Neural cell (in vitro differentiated cells): Measurements from ENCODE around the gene EMCN. TPM values are rescaled to one million over a fixed set of nuclear protein-coding genes. Genes with fewer than 3 reads are reported as not detected.

ENCODE experiments used
- H2AFZ ChIP-seq: fragments of 200-600, 300-800 bp; sonication (generic), shearing (Covaris generic); 2 replicates; pipeline ENCODE4 v1.6.0; 2014; ENCODE audit warnings: low read depth, mild to moderate bottlenecking, antibody characterized with exemption, low read length, moderate library complexity
- H3F3A ChIP-seq: fragments of 200-600 bp; shearing (Covaris generic); 2 replicates; pipeline ENCODE4 v1.6.1; 2016; ENCODE audit warnings: mild to moderate bottlenecking, moderate library complexity, mixed read lengths, antibody characterized with exemption, low read length; ENCODE audit not compliant: insufficient read depth, poor library complexity, severe bottlenecking
- H3K27ac ChIP-seq: fragments of 200-600, 300-800 bp; sonication (generic), shearing (Covaris generic); 2 replicates; pipeline ENCODE4 v1.5.1; 2014; ENCODE audit warnings: mild to moderate bottlenecking, low read length, moderate library complexity
- H3K27me3 ChIP-seq: fragments of 300-800, 200-600 bp; sonication (generic), shearing (Covaris generic); 2 replicates; pipeline ENCODE4 v1.6.0; 2014; ENCODE audit warnings: mild to moderate bottlenecking, low read depth, low read length, moderate library complexity; ENCODE audit not compliant: insufficient read depth
- H3K36me3 ChIP-seq: fragments of 300-800, 200-600 bp; sonication (generic), shearing (Covaris generic); 2 replicates; pipeline ENCODE4 v1.5.1; 2014; ENCODE audit warnings: mild to moderate bottlenecking, antibody characterized with exemption, low read length, moderate library complexity; ENCODE audit not compliant: insufficient read depth
- H3K4me2 ChIP-seq: fragments of 300-800, 200-600 bp; sonication (generic), shearing (Covaris generic); 2 replicates; pipeline ENCODE4 v1.6.0; 2014; ENCODE audit warnings: mild to moderate bottlenecking, low read length
- H3K4me3 ChIP-seq: fragments of 300-800, 200-600 bp; sonication (generic), shearing (Covaris generic); 2 replicates; pipeline ENCODE4 v1.5.1; 2014; ENCODE audit warnings: mild to moderate bottlenecking, low read length, moderate library complexity
- H3K79me2 ChIP-seq: fragments of 200-600 bp; shearing (Covaris generic); replicated peaks from 2 replicates; pipeline ENCODE4 v1.6.0; 2014; ENCODE audit warnings: mild to moderate bottlenecking, low read length, moderate library complexity; ENCODE audit not compliant: insufficient read depth
- H3K9ac ChIP-seq: fragments of 300-800, 200-600 bp; sonication (generic), shearing (Covaris generic); 2 replicates; pipeline ENCODE4 v1.6.1; 2016; ENCODE audit warnings: mild to moderate bottlenecking, low read length, mixed read lengths
- H3K9me2 ChIP-seq: fragments of 200-600 bp; shearing (Covaris generic); 2 replicates; pipeline ENCODE4 v1.6.1; 2016; ENCODE audit warnings: mild to moderate bottlenecking, low read length, mixed read lengths; ENCODE audit not compliant: insufficient read depth
- H3K9me3 ChIP-seq: fragments of 200-600, 300-800 bp; sonication (generic), shearing (Covaris generic); 2 replicates; pipeline ENCODE4 v1.6.1; 2016; ENCODE audit warnings: mild to moderate bottlenecking, mixed run types, low read length, moderate library complexity, mixed read lengths
- H4K20me1 ChIP-seq: fragments of 200-600 bp; shearing (Covaris generic); 2 replicates; pipeline ENCODE4 v1.6.1; 2016; ENCODE audit warnings: mild to moderate bottlenecking, mixed run types; ENCODE audit not compliant: insufficient read depth
- CTCF ChIP-seq: fragments of 450-650 bp; IDR thresholded peaks from 2 replicates; pipeline ENCODE4 v1.5.1; 2014; ENCODE audit warnings: antibody characterized with exemption, mild to moderate bottlenecking, moderate library complexity; ENCODE audit not compliant: poor library complexity, severe bottlenecking
- EP300 ChIP-seq: fragments of 450-650 bp; conservative IDR thresholded peaks from 2 replicates; pipeline ENCODE4 v1.6.1; 2014; ENCODE audit warnings: antibody characterized with exemption, mild to moderate bottlenecking, moderate library complexity; ENCODE audit not compliant: poor library complexity, severe bottlenecking
- EZH2 ChIP-seq: fragments of 200-600, 300-800 bp; shearing (Covaris generic), sonication (generic); IDR thresholded peaks from 2 replicates; pipeline ENCODE4 v1.6.1; 2014; ENCODE audit warnings: antibody characterized with exemption, low read length, borderline replicate concordance, mild to moderate bottlenecking; ENCODE audit not compliant: insufficient read depth, poor library complexity, severe bottlenecking
- MXI1 ChIP-seq: fragments of 450-650 bp; conservative IDR thresholded peaks from 2 replicates; pipeline ENCODE4 v1.6.1; 2014; ENCODE audit warnings: antibody characterized with exemption, mild to moderate bottlenecking; ENCODE audit not compliant: poor library complexity, severe bottlenecking
- POLR2AphosphoS5 ChIP-seq: IDR thresholded peaks from 2 replicates; pipeline ENCODE4 v1.6.1; 2012
- RAD21 ChIP-seq: fragments of 450-650 bp; conservative IDR thresholded peaks from 2 replicates; pipeline ENCODE4 v1.6.1; 2014; ENCODE audit warnings: antibody characterized with exemption, mild to moderate bottlenecking, moderate library complexity
- REST ChIP-seq: IDR thresholded peaks from 2 replicates; pipeline ENCODE4 v1.6.1; 2012; ENCODE audit warnings: borderline replicate concordance
- SMC3 ChIP-seq: fragments of 450-650 bp; conservative IDR thresholded peaks from 2 replicates; pipeline ENCODE4 v1.6.1; 2014; ENCODE audit warnings: antibody characterized with exemption, mild to moderate bottlenecking, moderate library complexity; ENCODE audit not compliant: poor library complexity
- TAF1 ChIP-seq: IDR thresholded peaks from 2 replicates; pipeline ENCODE4 v1.6.1; 2012; ENCODE audit warnings: low read depth
- polyA plus RNA-seq: library from polyadenylated mRNA; depleted of rRNA; stranded (reverse); fragments of >200 nt; gene quantifications from 2 replicates; pipeline ENCODE4 v1.2.3, GENCODE V29; 2014

EMCN gene
- polyA plus RNA-seq, 1 donor from 2014 or later = 0.77 TPM

- H3K36me3 ChIP-seq = no peaks in the 10 kb centered on the region
- no peak for TF ChIP-seq SMC3
- TF ChIP-seq EP300 = no peak
- H3K9ac ChIP-seq = no peak overlapping the region
- no peaks in the 10 kb centered on the region for H3K9me2 ChIP-seq
- H3K9me3 ChIP-seq = no peaks in the 10 kb centered on the region
- no peak overlapping the region for H3K4me2 ChIP-seq
- H3K27ac ChIP-seq = no peak overlapping the region
- H4K20me1 ChIP-seq = no peaks in the 10 kb centered on the region
- H3F3A ChIP-seq = no peaks in the 10 kb centered on the region
- H2AFZ ChIP-seq = no peak overlapping the region
- H3K27me3 ChIP-seq = no peaks in the 10 kb centered on the region
- H3K4me3 ChIP-seq = no peak overlapping the region
- H3K79me2 ChIP-seq = no peaks in the 10 kb centered on the region
These were observed 27.6 kb upstream of the EMCN start for GRCh38 chr4:100545427-100545826.

GRCh38 chr4:100540131-100540530 is 22.3 kb upstream of the EMCN start:
- Histone ChIP-seq H4K20me1 (no peaks in the 10 kb centered on the region), H3K9ac (no peak overlapping the region), H3K27ac (no peak overlapping the region), H3K36me3 (no peaks in the 10 kb centered on the region), H3K9me3 (no peaks in the 10 kb centered on the region), H3K4me3 (no peak overlapping the region), H3K9me2 (no peaks in the 10 kb centered on the region), H3K4me2 (no peak overlapping the region), H3F3A (no peaks in the 10 kb centered on the region), H3K79me2 (no peaks in the 10 kb centered on the region), H2AFZ (no peak overlapping the region), H3K27me3 (no peaks in the 10 kb centered on the region)
- TF ChIP-seq RAD21 (no peak), SMC3 (no peak), EP300 (no peak), REST (no peak), MXI1 (no peak), POLR2AphosphoS5 (no peak), CTCF (no peak), EZH2 (no peak), TAF1 (no peak)

- Histone ChIP-seq H3K36me3 (no peaks in the 10 kb centered on the region), H3K4me3 (no peak overlapping the region), H2AFZ (no peak overlapping the region), H3F3A (no peaks in the 10 kb centered on the region), H3K4me2 (no peak overlapping the region), H3K9ac (no peak overlapping the region), H3K79me2 (no peaks in the 10 kb centered on the region), H3K9me2 (no peaks in the 10 kb centered on the region), H3K27me3 (no peaks in the 10 kb centered on the region), H3K9me3 (no peaks in the 10 kb centered on the region), H4K20me1 (no peaks in the 10 kb centered on the region), H3K27ac (no peak overlapping the region)
- no peak for TF ChIP-seq MXI1
- no peak for TF ChIP-seq EZH2
- no peak for TF ChIP-seq SMC3
- TF ChIP-seq POLR2AphosphoS5 = no peak
- TF ChIP-seq RAD21 = no peak
These were observed 21.9 kb upstream of the EMCN start for GRCh38 chr4:100539706-100540105.
